TTC549 (cell line): ENCODE results near the gene GNA12.
"Not testable (repeated sequence)": the region's sequence is repeated elsewhere in the genome, so short reads cannot be mapped to it uniquely, and the experiment has no call there.

ENCODE experiments used
- FAIRE-seq: peaks from 2 replicates; lab custom pipeline; 2012; peaks lifted over from hg19 to GRCh38; lab: Jason Lieb, UNC

GNA12 gene

DNA sequence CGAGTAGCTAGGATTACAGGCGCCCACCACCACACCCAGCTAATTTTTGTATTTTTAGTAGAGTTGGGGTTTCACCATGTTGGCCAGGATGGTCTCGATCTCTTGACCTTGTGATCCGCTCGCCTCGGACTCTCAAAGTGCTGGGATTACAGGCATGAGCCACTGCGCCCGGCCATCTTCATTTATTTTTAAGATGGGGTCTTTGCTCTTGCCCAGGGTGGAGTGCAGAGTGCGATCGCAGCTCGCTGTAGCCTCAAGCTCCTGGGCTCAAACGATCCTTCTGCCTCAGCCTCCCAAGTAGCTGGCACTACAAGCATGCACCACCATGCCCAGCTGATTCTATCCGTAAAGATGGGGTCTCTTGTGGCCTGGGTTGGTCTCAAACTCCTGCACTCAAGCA, 116.9 kb downstream of the GNA12 start:
- not testable (repeated sequence) for FAIRE-seq

DNA sequence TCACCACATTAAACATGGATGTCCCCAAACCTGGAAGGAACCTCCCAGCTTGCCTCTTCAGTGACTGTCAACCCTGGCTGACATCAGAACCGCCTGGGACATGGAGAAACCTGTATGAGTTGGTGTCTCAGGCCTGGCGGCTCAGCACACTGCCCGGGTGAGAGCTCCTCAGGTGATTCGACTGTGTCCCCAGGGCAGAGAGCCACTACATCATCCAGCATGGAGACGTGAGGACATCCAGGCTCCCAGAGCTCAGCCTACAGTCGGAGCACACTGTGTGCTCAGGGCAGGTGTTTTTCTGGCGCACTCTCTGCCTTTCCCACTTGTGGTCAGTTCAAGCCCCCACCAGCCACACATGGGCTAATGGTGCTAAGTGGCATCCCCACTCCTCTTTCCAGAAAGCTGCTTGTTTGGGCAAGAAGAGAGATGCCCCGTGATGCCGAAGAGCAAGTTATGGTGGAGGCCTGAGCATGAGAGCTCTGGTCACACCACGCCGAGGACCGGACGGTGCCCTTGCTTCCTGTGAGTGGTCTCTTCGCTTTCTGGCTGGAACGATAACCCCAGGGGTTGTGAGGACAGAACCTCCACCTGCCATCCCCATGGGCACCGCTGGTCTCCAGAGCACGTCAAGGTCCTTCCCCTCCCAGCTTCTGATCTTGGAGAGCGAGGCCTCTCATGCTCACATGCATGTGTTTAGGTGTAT, 117.6 kb downstream of the GNA12 start:
- FAIRE-seq, result no peak

DNA sequence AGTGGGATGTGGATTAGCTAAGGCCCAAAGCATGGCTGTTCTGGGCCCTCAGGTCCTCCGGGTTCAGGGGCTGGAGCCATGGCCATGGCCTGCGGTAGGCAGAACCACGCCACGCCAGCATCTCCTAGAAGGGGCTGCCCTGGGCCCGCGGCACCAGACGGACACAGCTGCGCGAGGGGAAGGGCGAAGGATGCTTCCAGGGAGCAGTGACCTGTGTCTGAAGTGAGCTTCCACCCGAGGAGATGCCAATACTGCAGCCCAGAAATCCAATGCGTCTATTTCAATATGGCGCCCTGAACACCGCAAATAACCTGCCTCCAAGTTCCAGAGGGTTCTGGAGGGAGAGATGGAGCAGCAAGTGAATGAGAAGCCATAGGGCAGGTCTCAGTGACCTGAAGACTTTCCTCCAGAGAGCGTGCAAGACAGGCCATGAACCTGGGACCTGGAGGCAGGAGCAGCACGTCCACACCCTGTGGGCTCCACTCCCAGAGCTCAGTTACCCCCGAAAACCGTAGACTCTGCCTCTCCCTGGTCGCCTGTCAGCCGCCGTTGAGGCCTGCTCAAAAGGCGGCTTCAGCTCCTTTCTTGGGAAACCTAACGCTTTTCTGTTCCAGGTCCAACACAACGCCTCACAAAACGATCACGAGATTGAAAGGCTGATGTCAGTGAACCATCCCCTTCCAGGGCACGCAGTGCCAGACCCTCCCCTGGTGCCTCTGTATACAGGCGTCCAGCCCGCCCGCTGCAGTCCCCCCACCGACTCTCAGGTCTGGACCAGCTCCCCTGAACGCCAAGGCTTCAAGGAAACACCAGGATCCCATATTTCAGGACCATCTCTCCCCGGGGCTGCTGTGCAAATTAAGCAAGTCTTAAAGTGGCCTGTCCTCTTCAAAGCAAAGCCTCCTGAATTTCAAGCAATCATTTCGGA, 118.7 kb downstream of the GNA12 start:
- FAIRE-seq, result no peak

DNA sequence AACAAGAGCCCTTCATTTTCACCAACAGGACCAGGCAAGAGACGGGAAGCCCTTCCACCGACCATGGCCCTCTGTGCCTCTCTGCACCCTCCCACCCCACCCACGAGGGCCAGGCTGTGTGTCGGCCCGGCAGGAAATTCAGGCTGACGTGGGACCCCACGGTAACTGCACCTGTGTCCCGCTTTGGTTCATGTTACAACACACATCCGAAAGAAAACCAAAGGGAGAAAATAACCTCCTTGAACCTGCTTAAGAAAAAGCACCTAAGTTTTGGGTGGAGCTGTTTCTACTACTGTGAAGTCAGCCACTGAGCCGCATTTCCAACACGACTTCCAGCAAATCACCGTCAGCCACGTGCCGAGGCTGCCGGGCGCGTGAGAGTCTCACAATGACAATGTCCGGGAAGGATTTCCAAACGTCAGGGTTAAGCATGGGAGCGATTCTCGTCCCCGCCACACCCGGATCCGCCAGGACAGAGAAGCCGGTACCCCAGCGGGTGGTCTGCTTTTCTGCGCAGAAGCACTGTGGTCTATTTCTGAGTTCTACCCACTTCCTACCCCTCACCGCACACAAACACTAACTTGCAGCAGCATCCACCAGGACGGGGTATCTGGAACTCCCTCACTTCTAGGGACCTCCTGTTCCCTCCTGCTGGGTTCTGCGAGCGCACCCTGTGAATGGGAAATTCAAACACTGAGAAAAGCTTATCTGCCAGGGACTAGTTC, 119.5 kb downstream of the GNA12 start:
- FAIRE-seq, result no peak

DNA sequence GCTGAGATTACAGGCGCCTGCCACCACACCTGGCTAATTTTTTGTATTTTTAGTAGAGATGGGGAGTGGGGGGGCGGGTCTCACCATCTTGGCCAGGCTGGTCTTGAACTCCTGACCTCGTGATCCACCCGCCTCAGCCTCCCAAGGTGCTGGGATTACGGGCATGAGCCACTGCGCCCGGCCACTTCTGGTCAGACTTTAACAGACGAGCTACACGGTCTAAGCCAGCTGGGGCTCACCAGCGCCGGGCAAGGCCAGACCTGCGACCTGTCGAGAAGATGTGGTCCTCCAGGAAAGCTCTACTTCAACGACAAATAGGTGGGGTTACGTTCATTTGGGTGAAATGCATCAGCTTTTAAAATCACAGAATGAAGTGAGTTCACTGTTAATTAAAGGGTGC, 120.1 kb downstream of the GNA12 start:
- FAIRE-seq, result not testable (repeated sequence)

DNA sequence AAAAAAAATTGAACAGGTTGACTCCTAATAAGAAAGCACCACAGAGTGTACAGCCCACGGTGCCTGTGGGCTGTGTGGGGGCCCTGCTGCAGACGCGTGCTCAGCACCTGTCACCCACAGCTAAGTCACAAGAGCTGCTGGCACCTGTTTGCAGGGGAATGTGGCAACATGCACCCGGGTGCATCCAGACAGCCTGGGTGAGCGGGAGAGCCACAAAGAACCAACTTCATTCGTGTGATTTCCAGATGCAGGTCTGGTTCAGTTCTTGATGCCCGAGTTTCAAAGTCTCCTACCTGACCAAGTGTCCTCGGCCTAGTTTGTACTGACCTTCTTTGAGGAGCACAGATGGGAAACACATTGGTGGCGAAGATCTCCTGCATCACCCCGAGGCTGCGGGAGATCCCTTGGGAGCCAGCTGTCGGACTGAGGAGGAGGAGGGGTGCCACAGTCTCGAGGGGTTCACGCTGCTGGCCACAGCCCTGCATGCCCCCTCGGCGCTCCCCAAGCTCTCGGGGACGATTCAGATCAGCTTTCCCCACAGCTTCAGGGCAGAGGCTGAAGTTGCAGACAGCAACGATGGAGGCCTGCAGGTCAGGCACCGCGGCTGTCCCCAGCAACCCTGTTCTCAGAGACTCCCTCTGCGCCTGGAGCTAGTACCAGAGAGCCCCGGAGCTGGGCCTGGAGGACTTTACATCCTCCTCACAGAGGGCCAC, 120.8 kb downstream of the GNA12 start:
- no peak for FAIRE-seq

DNA sequence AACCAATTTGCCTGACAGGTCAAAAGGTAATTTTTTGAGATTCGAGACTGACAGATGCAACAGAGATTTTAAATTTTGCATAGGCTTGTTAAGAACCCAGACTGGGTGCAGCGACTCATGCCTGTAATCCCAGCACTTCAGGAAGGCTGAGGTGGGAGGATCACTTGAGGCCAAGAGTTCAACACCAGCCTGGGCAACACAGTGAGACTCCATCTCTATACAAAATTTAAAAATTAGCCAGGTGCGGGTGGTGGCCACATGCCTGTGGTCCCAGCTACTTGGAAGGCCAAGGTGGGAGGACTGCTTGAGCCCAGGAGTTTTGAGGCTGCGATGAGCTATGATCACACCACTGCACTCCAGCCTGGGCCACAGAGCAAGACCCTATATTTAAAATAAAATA, 121.5 kb downstream of the GNA12 start:
- FAIRE-seq, result no peak

DNA sequence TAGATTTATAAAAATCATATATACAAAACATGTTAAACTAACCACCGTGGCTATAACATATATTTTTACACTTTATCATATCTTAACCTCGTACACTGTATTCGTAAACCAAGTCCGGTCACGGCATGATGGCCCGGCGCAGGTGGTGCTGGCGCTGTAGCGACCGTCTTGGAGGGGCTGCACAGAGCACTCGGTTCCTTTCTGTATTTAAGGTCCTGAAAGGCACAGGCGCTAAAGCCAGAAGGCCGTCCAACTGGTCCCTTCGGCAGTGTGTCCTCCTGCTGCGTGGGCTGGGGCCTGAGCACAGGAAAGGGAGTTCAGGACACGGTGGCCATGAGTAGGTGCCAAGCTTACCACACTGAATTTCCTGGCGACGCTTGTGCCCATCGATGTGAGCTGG, 122.3 kb downstream of the GNA12 start:
- no peak for FAIRE-seq

DNA sequence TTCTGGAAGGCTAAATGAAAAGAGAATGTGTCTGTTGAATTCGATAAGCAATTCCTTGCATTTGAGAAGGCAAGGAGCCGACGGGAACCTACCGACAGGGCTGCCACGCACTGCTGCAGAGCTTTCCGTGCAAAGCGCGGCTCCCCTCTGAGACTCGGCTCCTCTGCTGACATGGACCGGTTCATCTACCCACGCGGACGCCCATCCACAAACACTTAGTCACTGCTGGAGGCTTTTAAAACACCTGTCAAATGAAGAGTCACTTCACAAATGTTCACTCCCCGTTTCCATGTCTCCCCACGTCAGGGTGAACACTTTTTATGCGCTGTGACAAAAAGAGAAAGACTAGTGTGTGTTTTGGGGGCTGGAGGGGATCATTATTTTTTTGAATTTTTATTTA, 124.1 kb downstream of the GNA12 start:
- no peak for FAIRE-seq

DNA sequence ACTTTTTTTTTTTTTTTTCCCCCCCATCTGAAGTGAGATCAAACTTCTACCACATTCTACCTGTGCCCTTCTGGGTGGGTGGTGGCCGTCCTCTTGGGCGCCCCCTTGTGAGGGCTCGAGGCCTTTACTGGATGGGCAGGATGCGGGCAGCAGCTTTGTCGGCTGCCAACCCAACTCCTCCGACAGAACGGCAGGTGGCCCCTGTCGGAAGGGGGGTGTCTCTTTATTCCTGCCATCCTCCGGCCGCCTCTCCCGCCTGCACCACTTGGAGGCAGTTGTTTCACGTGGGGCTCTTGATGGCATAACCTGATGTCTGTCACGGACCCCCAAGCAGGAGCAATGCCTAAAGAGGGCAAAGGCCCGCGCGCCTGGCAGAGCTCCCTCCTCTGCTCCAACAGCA, 125.1 kb downstream of the GNA12 start:
- FAIRE-seq, result no peak

DNA sequence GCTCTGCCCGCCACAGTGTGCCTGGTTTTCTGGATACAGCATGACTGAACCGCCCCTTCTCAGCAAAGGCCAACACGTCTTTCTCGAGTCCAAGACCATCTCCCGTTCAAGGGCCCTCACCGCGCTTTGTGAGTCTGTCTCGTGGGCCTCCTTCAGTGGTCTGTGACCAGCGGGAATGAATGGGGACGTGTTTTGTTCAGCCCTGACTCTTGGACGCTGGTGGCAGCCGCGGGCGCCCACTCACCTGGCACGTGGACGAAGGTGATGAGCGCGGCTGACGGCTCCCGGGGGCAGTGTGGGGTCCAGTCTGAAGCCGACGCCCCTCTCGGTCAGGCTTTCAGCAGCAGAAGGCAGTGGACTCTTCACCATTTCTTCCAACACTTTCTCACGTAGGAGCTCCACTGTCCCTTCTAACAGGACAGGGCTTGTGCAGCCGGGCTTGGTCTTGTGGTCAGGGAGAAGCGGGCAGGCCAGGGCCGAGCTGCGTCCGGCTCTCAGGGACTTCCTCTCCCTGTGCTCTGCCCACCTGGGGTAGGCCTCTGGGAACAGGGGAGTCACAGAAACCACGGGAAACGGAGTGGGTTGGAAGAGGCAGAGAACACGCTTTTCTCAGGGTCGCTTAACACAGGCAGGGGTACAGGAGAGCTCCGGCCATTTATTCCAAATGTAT, 125.7 kb downstream of the GNA12 start:
- FAIRE-seq, result no peak

DNA sequence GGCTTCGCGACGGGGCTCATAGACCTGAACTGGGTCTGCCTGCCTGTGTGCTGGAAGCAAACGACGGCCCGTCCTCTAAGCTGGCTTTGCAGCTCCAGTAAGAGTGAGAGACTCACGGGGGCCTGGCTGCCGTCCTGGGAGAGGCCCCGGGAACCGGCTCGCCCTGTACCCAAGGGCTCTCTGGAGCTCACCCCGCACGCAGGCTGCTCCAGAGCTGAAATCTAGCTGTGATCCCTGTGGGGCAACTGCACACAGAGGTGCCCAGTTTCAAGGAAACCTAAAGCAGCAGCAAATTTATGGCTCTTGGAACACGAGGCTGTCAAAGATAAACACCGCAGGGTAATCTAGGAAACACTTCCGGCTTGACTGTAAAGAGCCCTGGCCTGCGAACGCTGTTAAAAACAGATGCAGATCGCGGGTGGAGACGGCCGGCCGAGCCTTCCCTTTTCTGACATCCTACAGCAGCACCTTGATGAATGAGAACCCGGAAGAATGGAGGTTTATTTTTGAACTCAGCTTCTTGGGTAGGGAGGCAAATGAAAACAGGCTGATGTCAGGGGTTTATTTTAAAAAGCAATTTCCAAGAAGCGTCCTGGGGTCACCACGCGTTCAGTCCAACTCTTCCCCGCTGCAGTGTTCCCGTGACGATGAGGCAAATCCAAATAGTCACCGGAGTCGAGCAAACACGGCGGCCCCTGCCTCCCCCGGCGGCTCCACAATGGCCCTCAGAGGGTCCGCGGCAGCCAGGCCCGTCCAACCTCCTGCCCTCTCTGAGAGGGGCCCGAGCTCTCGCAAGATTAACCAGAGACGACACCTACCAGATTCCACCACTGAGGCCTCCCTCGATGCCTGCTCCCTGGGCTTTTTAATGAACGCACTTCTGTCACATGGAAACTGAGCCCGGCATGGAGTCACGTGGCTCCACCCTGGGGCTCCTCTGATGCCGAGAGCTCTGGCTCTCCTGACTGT, 126.5 kb downstream of the GNA12 start:
- FAIRE-seq, result no peak

DNA sequence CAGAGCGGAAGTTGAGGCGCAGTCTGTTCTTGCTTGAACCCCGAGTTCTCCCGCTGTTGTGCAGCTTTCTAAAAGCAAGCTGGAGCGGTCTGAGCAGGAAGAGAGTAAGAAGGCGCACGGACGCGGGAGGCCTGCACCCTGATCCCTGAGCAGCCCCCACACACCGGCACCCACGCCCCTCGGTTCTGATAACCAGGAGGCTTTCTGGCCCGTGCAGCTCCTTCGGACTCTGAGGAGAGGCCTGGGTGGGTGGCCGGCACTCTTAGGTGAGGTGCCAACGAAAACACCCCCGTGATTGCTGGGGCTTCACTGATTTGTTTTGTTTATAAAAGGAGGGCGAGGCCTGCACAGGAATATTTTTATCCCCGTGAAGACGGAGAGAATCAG, 127.2 kb downstream of the GNA12 start:
- FAIRE-seq, result no peak

DNA sequence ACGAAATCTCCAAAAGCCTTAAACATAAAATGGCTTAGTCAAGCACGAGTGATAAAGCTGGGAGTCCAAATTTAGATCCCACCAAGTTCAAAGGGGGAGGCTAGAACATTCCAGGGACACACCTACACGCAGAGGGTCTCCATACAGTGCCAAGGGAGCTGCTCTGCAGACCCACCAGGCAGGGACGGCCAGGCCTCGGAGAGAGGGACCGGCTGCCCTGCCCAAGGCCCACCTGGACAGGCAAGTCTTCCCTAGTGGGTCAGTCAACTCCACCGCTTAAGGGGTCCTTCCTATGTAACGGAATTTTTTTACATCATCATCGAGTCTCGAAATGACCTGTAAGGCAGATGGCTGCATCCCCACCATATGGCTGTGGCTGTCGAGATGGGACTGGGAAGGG, 127.6 kb downstream of the GNA12 start:
- no peak for FAIRE-seq

DNA sequence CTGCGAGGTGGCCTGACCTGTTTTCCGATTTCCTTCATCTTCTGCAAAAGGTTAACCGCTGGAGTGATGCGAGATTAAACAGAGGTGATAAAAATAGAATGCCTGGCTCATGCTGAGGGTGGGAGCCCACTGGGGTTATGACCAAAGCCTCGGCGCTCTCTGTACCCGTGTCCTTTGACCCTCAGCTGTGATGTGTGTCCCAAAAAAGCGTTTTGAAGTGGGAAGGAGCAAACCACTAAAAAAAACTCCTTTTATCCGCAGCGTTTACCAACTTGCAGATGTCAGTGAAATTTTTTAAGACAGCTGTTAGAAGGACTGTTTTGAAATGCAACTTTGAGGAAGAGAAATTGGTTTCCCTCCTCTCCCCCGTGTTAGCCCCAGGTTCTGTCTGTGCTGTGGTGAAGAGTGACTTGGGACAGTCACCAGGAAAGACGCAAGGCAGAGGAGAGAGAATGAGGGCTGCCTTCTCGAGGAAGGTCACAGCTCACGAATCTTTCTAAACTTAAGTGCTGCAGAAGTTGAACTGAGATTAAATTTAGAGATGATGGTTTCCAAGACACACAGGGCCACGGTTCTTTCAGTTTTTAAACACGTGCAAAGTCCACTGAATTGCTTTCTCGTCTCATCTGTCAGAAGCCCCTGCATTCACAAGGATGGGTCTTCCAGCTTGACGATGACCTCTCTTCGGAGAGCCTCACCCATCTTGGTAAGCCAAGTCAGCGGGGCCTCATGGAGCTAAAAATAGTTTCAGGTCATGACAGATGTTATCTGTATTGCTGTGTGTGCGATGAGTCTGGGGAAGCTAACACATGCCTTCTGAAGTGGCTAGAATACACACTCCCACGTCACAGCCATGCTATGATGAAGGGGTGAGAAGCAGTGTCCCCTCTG, 128.5 kb downstream of the GNA12 start:
- no peak for FAIRE-seq

DNA sequence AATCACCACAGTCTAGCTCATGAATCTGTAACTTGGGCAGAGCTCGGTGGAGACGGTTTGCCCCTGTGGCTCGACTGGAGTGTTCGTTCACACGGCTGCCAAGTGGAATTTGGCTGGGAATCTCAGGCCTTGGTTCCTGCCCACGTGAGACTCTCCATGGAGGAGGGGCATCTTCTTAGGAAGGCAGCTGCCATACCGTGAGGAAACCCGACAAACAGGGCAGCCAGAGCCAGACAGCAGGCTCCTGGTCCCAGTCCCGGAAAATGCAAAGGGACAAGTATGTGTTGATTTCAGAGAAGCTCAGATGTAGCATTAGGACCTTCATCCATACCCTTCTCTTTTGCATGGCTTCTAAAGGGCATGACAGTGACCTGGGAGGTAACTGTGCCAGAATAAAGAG, 129.5 kb downstream of the GNA12 start:
- FAIRE-seq, result no peak

DNA sequence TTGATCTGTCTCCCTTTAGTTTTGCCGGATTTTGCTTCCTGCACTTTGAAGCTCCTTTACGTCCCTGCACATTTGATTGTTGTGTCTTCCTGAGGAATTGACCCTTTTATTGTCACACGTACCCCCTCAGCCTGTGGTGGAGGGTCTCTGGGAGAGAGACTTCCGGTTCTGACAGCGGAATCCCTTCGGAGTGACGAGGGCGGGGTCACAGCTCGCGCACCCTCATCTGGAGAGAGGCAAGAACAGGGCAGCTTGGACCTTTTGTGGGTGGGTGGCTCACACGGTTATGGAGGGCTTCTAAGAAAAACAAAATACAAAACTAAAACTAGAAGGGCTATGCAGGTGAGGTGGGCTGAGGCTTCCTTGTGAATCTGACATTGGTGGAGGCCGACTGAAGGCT, 130.1 kb downstream of the GNA12 start:
- FAIRE-seq, result no peak

DNA sequence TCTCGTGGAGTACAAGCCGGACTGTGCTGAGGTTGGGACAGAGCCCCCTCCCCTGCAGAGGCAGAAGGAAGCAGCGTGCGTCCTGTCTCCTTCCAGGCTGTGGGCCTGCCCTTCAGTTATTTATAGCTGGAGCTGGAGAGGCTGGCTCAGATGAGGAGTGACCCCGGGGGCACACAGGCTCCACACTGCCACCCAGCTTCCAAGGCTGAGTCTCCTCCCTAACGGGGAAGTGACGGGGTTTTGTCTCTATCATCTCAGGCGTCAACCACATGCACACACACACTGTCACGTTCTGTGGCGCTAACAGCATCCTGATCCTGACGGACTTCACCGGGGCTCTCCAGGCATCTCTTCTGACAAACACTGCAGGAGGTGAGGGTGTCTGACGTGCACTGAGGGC, 130.7 kb downstream of the GNA12 start:
- no peak for FAIRE-seq

DNA sequence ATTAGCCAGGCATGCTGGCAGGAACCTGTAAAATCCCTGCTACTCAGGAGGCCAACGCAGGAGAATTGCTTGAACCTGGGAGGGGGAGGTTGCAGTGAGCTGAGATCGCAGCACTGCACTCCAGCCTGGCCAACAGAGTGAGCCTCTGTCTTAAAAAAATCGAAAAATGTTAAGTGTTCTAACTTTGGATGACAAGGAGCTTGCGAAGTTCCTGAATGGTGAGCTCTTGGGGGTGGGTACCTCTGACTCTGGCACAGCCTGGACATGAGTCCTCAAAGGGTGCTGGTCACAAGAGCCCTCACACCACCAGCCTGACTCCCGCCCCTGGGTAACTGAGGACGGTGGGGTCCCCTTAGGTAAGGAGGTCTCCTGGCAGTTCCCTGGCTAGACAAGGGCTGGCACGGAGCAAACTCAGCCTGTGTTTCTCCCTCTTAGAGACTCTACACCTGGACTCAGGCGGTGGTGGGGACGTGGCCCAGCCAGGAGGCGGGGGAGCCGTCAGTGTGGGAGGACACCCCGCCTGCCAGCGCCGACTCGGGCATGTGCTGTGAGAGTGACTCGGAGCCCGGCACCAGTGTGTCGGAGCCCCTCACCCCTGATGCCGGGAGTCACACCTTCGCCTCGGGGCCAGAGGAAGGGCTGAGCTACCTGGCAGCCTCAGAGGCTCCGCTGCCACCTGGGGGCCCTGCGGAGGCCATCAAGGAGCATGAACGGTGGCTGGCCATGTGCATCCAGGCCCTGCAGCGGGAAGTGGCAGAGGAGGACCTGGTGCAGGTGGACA, 132.0 kb downstream of the GNA12 start:
- no peak for FAIRE-seq
